ENCODE results near the gene TMOD4. TPM values are rescaled to one million over a fixed set of nuclear protein-coding genes. Genes with fewer than 3 reads are reported as not detected.

The TMOD4 gene
- total and polyA plus RNA-seq, 2 experiments from 2014 or later = 1.3 TPM; not detected in 1

DNA sequence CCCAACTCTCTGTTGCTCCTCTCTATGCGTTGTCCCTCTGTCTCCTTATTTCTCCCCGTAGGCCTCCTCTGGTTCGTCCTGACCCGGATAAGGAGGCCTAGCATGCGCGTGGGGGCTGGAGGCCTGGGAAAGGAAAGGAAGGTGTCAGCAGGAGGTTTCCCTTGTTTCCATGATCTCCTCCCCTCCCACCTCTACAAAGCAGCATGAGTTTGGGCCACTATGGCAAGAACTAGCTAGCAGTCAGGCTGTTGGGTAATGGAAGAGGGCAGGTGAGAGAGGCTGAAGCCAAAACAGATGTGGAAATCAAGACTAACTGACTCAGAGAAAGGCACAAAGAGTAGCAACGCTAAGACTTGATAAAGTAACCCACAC, 28.7 kb downstream of the TMOD4 start (continued):
- TF ChIP-seq EZH2 (IDR thresholded peaks at IDR 0.05; ENCODE audit: low read depth, unreplicated experiment) = no peak

DNA sequence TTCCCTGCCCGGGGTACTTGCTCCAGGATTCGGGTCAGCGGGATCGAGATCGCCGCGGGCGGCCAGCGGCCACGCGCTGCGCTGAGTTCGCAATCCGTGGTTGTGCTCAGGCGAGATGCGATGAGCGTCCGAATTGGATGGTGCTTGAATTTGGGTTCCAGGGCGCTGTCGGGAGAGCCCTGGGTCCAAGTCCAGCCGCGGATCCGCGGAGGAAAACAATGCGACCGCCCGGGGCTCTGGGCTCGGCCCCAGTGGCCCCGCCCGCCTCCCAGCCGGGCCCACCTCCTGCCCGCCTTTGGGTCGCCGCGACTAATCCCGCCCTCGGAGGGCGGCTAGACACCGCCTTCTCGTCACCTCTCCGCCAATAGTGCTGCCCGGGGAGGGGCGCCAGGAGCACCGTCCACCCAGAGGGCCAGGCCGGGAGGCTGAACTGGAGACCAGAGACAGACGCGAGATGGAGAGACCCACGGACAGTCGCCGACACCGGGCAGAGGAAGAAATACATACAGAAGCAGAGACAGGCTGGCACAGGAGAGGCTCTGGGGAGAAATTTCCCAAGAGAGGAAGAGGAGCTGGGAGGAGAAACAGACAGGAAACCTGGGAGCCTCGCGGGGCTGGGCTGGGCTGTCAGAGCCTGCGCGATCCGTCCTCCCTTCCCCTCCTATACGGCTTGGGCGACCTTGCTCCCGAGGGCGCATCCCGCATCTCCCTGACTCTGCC, 29.2 kb downstream of the TMOD4 start, which contains the start of gene SEMA6C:
Gene SEMA6C (minus strand): TSS at position 220 of the 720 bp plus-strand sequence. CDS start 4,010 bp downstream, outside the sequence.
- Mint-ChIP-seq H3K4me1 (peaks cover 39% of the 10 kb centered on the region), H3K9me3 (no peaks in the 10 kb centered on the region), H3K27ac (no peak within 1 kb of the TSS), H3K4me3 (peak within 1 kb of the TSS; percentile 82), H3K36me3 (ENCODE audit: low read depth) (no peaks in the 10 kb centered on the region; the same call in 2 of the 3 replicates), H3K27me3 (ENCODE audit: insufficient read depth, low read depth, poor library complexity) (peaks cover 32% of the 10 kb centered on the region)
- Histone ChIP-seq H3K27ac (ENCODE audit: low read depth) (no peak within 1 kb of the TSS), H3K4me1 (ENCODE audit: insufficient read depth) (peaks cover 35% of the 10 kb centered on the region), H4K20me1 (replicated peaks; ENCODE audit: insufficient read depth) (peaks cover 5% of the 10 kb centered on the region; the same call in 1 of the 2 replicates), H3K9me2 (ENCODE audit: insufficient read depth) (no peaks in the 10 kb centered on the region), H3K79me2 (replicated peaks; ENCODE audit: insufficient read depth) (no peaks in the 10 kb centered on the region; the same call in 1 of the 2 replicates), H2AFZ (peak within 1 kb of the TSS; percentile 99), H3K4me3 (peak within 1 kb of the TSS; percentile 96), H3K36me3 (ENCODE audit: insufficient read depth) (no peaks in the 10 kb centered on the region), H3K4me2 (peak within 1 kb of the TSS; percentile 98), H3F3A (replicated peaks; ENCODE audit: low read depth) (peaks cover 9% of the 10 kb centered on the region; the same call in 1 of the 2 replicates), H3K27me3 (ENCODE audit: insufficient read depth) (peaks cover 35% of the 10 kb centered on the region)
- TF ChIP-seq, protein P1, sequence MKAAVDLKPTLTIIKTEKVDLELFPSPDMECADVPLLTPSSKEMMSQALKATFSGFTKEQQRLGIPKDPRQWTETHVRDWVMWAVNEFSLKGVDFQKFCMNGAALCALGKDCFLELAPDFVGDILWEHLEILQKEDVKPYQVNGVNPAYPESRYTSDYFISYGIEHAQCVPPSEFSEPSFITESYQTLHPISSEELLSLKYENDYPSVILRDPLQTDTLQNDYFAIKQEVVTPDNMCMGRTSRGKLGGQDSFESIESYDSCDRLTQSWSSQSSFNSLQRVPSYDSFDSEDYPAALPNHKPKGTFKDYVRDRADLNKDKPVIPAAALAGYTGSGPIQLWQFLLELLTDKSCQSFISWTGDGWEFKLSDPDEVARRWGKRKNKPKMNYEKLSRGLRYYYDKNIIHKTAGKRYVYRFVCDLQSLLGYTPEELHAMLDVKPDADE (IDR thresholded peaks at IDR 0.05) = no peak
- no peak for TF ChIP-seq STAT1 (IDR thresholded peaks at IDR 0.05; ENCODE audit: unreplicated experiment)
- peak; percentile 72 for TF ChIP-seq POLR2AphosphoS5 (IDR thresholded peaks at IDR 0.05; ENCODE audit: low read depth)
- TF ChIP-seq CREB1 (CRISPR knock-in tag; IDR thresholded peaks at IDR 0.05; ENCODE audit: low read depth) = peak; percentile 36; the same call in 1 of the 2 replicates
- peak; percentile 89 for ATAC-seq
- DNase-seq (ENCODE audit: low spot score) = peak; percentile 96

DNA sequence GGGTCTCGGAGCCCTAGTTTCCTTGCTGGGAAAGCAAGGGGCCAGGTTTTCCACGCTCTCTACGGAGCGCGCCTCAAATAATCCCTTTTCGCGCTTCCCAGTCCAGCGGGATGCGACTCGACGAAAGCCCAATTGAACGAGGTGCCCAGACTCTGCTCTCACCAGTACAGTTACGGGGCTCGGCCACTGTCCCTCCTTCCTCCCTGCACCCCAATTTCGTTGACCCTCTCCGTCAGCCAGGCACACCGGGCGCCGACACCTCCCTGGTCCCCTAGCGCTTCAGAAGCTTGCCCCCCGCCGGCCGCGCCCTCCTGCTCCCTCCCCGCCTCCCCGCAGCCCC, 29.7 kb downstream of the TMOD4 start:
- Mint-ChIP-seq H3K4me3 (peak overlapping the region; percentile 82), H3K27me3 (ENCODE audit: insufficient read depth, low read depth, poor library complexity) (peaks cover 32% of the 10 kb centered on the region), H3K9me3 (no peaks in the 10 kb centered on the region), H3K36me3 (ENCODE audit: low read depth) (no peaks in the 10 kb centered on the region; the same call in 2 of the 3 replicates), H3K27ac (no peak overlapping the region), H3K4me1 (peaks cover 39% of the 10 kb centered on the region)
- TF ChIP-seq JUNB (IDR thresholded peaks at IDR 0.05; ENCODE audit: unreplicated experiment) (no peak), EZH2 (IDR thresholded peaks at IDR 0.05; ENCODE audit: low read depth, unreplicated experiment) (peak; percentile 29)
- H3K4me1 ChIP-seq (ENCODE audit: insufficient read depth) = peaks cover 35% of the 10 kb centered on the region
- H3K36me3 ChIP-seq (ENCODE audit: insufficient read depth) = no peaks in the 10 kb centered on the region
- peak overlapping the region; percentile 91 for H2AFZ ChIP-seq
- H3K4me3 ChIP-seq = peak overlapping the region; percentile 96
- peaks cover 35% of the 10 kb centered on the region for H3K27me3 ChIP-seq (ENCODE audit: insufficient read depth)
- H3K79me2 ChIP-seq (replicated peaks; ENCODE audit: insufficient read depth) = no peaks in the 10 kb centered on the region; the same call in 1 of the 2 replicates
- H3F3A ChIP-seq (replicated peaks; ENCODE audit: low read depth) = peaks cover 9% of the 10 kb centered on the region; the same call in 1 of the 2 replicates
- H3K27ac ChIP-seq (ENCODE audit: low read depth) = no peak overlapping the region
- peak overlapping the region; percentile 98 for H3K4me2 ChIP-seq
- DNase-seq (ENCODE audit: low spot score) = peak; percentile 47
- ATAC-seq = peak; percentile 6
- peaks cover 5% of the 10 kb centered on the region; the same call in 1 of the 2 replicates for H4K20me1 ChIP-seq (replicated peaks; ENCODE audit: insufficient read depth)
- H3K9me2 ChIP-seq (ENCODE audit: insufficient read depth) = no peaks in the 10 kb centered on the region
